DOHH2 (cell line): ENCODE measurements around the gene TEKTIP1.

ENCODE experiments used
- H3F3A ChIP-seq: fragments of 200-600 bp; sonication (generic), shearing (Covaris generic); 2 replicates; pipeline ENCODE4 v1.6.0; 2016; ENCODE audit warnings: antibody characterized with exemption, mild to moderate bottlenecking; ENCODE audit not compliant: control insufficient read depth, insufficient read depth
- H3K27ac ChIP-seq: fragments of 200-600 bp; sonication (generic); 2 replicates; pipeline ENCODE4 v1.5.1; 2014; ENCODE audit warnings: low read depth, mild to moderate bottlenecking, low read length, moderate library complexity
- H3K27me3 ChIP-seq: fragments of 200-600 bp; sonication (generic); 2 replicates; pipeline ENCODE4 v1.6.1; 2014; ENCODE audit warnings: mild to moderate bottlenecking, low read length, mixed read lengths; ENCODE audit not compliant: control insufficient read depth
- H3K36me3 ChIP-seq: fragments of 200-600 bp; sonication (generic); 2 replicates; pipeline ENCODE4 v1.6.1; 2014; ENCODE audit warnings: mild to moderate bottlenecking, low read length, moderate library complexity, mixed read lengths; ENCODE audit not compliant: control insufficient read depth
- H3K4me1 ChIP-seq: fragments of 200-600 bp; sonication (generic); 2 replicates; pipeline ENCODE4 v1.6.1; 2014; ENCODE audit warnings: mild to moderate bottlenecking, low read length, mixed read lengths; ENCODE audit not compliant: control insufficient read depth
- H3K4me2 ChIP-seq: fragments of 200-600 bp; sonication (generic); 2 replicates; pipeline ENCODE4 v1.6.0; 2014; ENCODE audit warnings: mild to moderate bottlenecking, low read length, moderate library complexity
- H3K4me3 ChIP-seq: fragments of 200-600 bp; sonication (generic); 2 replicates; pipeline ENCODE4 v1.5.1; 2014; ENCODE audit warnings: mild to moderate bottlenecking, low read length, mixed read lengths
- H3K79me2 ChIP-seq: fragments of 200-600 bp; sonication (generic); 2 replicates; pipeline ENCODE4 v1.6.1; 2014; ENCODE audit warnings: mild to moderate bottlenecking, low read length, mixed read lengths; ENCODE audit not compliant: control insufficient read depth
- H3K9me2 ChIP-seq: fragments of 200-600 bp; sonication (generic); replicated peaks from 2 replicates; pipeline ENCODE4 v1.6.1; 2014; ENCODE audit warnings: mild to moderate bottlenecking, low read length, mixed read lengths; ENCODE audit not compliant: control insufficient read depth
- H3K9me3 ChIP-seq: fragments of 200-600 bp; sonication (generic); 2 replicates; pipeline ENCODE4 v1.6.1; 2014; ENCODE audit warnings: antibody characterized with exemption, low read length, mixed read lengths; ENCODE audit not compliant: control insufficient read depth, insufficient read depth
- H4K20me1 ChIP-seq: fragments of 200-600 bp; sonication (generic); 2 replicates; pipeline ENCODE4 v1.6.0; 2014; ENCODE audit warnings: low read depth, mild to moderate bottlenecking, antibody characterized with exemption, low read length, moderate library complexity; ENCODE audit not compliant: control insufficient read depth, insufficient read depth
- CTCF ChIP-seq: fragments of 200-600 bp; sonication (generic); IDR thresholded peaks from one replicate; pipeline ENCODE4 v1.5.1; 2014; ENCODE audit warnings: antibody characterized with exemption, mild to moderate bottlenecking, low read depth, low read length; ENCODE audit not compliant: poor library complexity, severe bottlenecking
- EZH2phosphoT487 ChIP-seq: fragments of 200-600 bp; sonication (generic); IDR thresholded peaks from 2 replicates; pipeline ENCODE4 v1.6.1; 2017; ENCODE audit warnings: borderline replicate concordance, mild to moderate bottlenecking, antibody characterized with exemption, low read length, moderate library complexity, mixed read lengths

The TEKTIP1 gene

GRCh38 chr19:3589439-3589838 is 50.5 kb downstream of the TEKTIP1 start:
- no peaks in the 10 kb centered on the region for H3K9me2 ChIP-seq
- no peaks in the 10 kb centered on the region for H3K27me3 ChIP-seq
- H3K9me3 ChIP-seq: peaks cover 20% of the 10 kb centered on the region; the same call in 1 of the 2 replicates
- no peaks in the 10 kb centered on the region for H3K36me3 ChIP-seq
- no peaks in the 10 kb centered on the region for H4K20me1 ChIP-seq
- H3K27ac ChIP-seq: no peak overlapping the region
- no peak overlapping the region for H3K4me3 ChIP-seq
- no peaks in the 10 kb centered on the region for H3K4me1 ChIP-seq
- H3K4me2 ChIP-seq: no peak overlapping the region
- no peaks in the 10 kb centered on the region for H3F3A ChIP-seq
- no peaks in the 10 kb centered on the region for H3K79me2 ChIP-seq
- TF ChIP-seq CTCF: no peak
- TF ChIP-seq EZH2phosphoT487: no peak

- no peaks in the 10 kb centered on the region for H3K9me2 ChIP-seq
- H3K27ac ChIP-seq: no peak overlapping the region
- TF ChIP-seq CTCF (no peak), EZH2phosphoT487 (no peak)
- no peaks in the 10 kb centered on the region for H3F3A ChIP-seq
- no peaks in the 10 kb centered on the region for H3K36me3 ChIP-seq
- H3K4me2 ChIP-seq: no peak overlapping the region
- H4K20me1 ChIP-seq: no peaks in the 10 kb centered on the region
- no peaks in the 10 kb centered on the region for H3K27me3 ChIP-seq
- no peaks in the 10 kb centered on the region for H3K4me1 ChIP-seq
- no peak overlapping the region for H3K4me3 ChIP-seq
- H3K9me3 ChIP-seq: peaks cover 20% of the 10 kb centered on the region; the same call in 1 of the 2 replicates
- H3K79me2 ChIP-seq: no peaks in the 10 kb centered on the region
These were observed 51.0 kb downstream of the TEKTIP1 start for GRCh38 chr19:3589949-3590348.

GRCh38 chr19:3590991-3591659 is 52.2 kb downstream of the TEKTIP1 start:
- Histone ChIP-seq H3K27me3 (no peaks in the 10 kb centered on the region), H3K79me2 (no peaks in the 10 kb centered on the region)
- no peak for TF ChIP-seq EZH2phosphoT487
- TF ChIP-seq CTCF: no peak

More at GRCh38 chr19:3590991-3591659, 52.2 kb downstream of the TEKTIP1 start:
- Histone ChIP-seq H3K4me3 (no peak overlapping the region), H3K4me2 (no peak overlapping the region), H3K9me3 (peaks cover 20% of the 10 kb centered on the region; the same call in 1 of the 2 replicates), H4K20me1 (no peaks in the 10 kb centered on the region), H3K4me1 (no peaks in the 10 kb centered on the region), H3K27ac (no peak overlapping the region), H3F3A (no peaks in the 10 kb centered on the region), H3K36me3 (no peaks in the 10 kb centered on the region), H3K9me2 (no peaks in the 10 kb centered on the region)
